GM18519 (cell line): Measurements from ENCODE around the gene FKBP5.
"Not testable (repeated sequence)": the region's sequence is repeated elsewhere in the genome, so short reads cannot be mapped to it uniquely, and the experiment has no call there.

ENCODE experiments used
- ATAC-seq: cut with Tn5 transposase; IDR thresholded peaks from one replicate; pipeline ENCODE4 v1.9.1; 2021; ENCODE audit warnings: mild to moderate bottlenecking, moderate library complexity; ENCODE audit not compliant: unreplicated experiment, low FRiP score

FKBP5 gene

GRCh38 chr6:35688605-35689322, at the start of gene FKBP5:
TSS of gene FKBP5 (minus strand) at chr6:35688915. CDS start at chr6:35642824, 46,091 bp downstream.
- ATAC-seq, result peak; percentile 59

- no peak for ATAC-seq
Measured at GRCh38 chr6:35737413-35738211, 48.9 kb upstream of the FKBP5 start.

- ATAC-seq, result no peak
Measured at GRCh38 chr6:35736982-35737412, 48.3 kb upstream of the FKBP5 start, which contains the start of gene ARMC12. TSS of gene ARMC12 (plus strand) at chr6:35737032. CDS start at chr6:35737109, 77 bp downstream.

GRCh38 chr6:35736253-35736894, 47.7 kb upstream of the FKBP5 start:
- ATAC-seq, result no peak

- no peak for ATAC-seq
Measured at GRCh38 chr6:35735452-35735851, 46.7 kb upstream of the FKBP5 start.

- not testable (repeated sequence) for ATAC-seq
Measured at GRCh38 chr6:35734319-35734718, 45.6 kb upstream of the FKBP5 start.

- ATAC-seq, result no peak
Measured at GRCh38 chr6:35733633-35734032, 44.9 kb upstream of the FKBP5 start.

- ATAC-seq, result peak; percentile 33
Measured at GRCh38 chr6:35731736-35732532, 43.2 kb upstream of the FKBP5 start.

GRCh38 chr6:35731414-35731735, 42.7 kb upstream of the FKBP5 start:
- peak; percentile 27 for ATAC-seq

GRCh38 chr6:35730745-35731413, 42.2 kb upstream of the FKBP5 start:
- no peak for ATAC-seq

- ATAC-seq, result no peak
Measured at GRCh38 chr6:35729722-35730121, 41.0 kb upstream of the FKBP5 start.

- no peak for ATAC-seq
Measured at GRCh38 chr6:35728683-35729678, 40.3 kb upstream of the FKBP5 start.

GRCh38 chr6:35727935-35728682, 39.4 kb upstream of the FKBP5 start:
- ATAC-seq, result no peak

- no peak for ATAC-seq
Measured at GRCh38 chr6:35727231-35727934, 38.7 kb upstream of the FKBP5 start.

- ATAC-seq, result no peak
Measured at GRCh38 chr6:35725721-35726438, 37.2 kb upstream of the FKBP5 start.

- no peak for ATAC-seq
Measured at GRCh38 chr6:35725081-35725708, 36.5 kb upstream of the FKBP5 start.
